Esophagus mucosa (tissue), 1 donor: ENCODE data around the gene HADHA. TPM values are rescaled to one million over a fixed set of nuclear protein-coding genes. Genes with fewer than 3 reads are reported as not detected.
A peak's percentile ranks its signal among the peaks of the same experiment; 100 is the strongest.
"Not testable (repeated sequence)": the region's sequence is repeated elsewhere in the genome, so short reads cannot be mapped to it uniquely, and the experiment has no call there.

ENCODE experiments used
- ATAC-seq: fragments of 200-7000 bp; cut with Tn5 transposase; one replicate; pipeline ENCODE4 v1.9.1; 2020
- total RNA-seq: library from RNA; stranded (reverse); gene quantifications from one replicate; pipeline ENCODE4 v1.2.4, GENCODE V29; 2023
- donor health status: DM: yes; HTN: yes; CAD: no.

The HADHA gene
- total RNA-seq: 109 TPM

DNA sequence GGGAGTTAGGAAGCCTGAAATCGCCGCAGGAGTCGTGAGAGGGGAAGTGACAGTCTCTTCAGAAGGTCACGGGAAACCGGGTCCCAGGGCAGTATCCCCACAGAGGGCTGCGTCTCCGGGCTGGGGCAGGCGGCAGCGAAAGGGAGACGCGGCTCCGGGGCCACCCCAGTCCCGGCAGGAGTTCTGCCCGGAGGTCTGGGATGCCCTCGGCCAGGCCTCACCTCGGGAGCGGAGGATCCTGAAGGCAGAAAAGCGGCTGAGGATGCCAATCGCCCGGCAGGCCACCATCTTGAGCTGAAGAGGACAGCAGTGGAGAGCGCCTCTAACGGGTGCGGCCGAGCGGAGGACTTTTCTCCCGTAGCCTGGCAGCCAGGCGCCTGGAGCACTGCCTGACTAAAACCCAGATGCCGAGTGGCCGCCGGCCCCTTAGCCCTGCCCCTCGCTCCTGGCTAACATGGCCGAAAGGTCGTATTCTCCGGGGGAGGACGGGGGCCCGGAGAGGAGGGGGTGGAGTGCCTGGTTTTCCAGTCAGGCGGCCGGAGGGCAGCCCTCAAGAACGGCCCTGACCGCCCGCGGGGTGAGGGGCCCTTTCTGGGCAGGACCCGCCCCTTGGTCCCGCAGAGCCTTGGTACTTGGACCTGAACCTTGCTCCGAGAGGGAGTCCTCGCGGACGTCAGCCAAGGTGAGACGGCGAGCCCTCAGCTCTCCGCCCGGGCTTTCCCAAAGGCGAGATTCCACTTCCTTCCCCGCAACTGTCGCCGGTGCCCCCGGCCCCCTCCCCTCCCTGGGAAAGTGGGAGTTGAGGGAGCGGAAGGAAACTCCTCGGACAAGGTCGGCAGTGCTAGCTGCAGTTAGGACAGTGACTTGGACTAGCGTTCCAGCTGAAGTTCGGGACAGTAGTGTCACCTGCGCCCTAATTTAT lies at the start of gene HADHA, which contains the start of gene HADHB:
HADHA (minus strand) TSS at position 324 of the 922 bp plus-strand sequence; CDS start at position 288, 36 bp downstream.
HADHB (plus strand) TSS at position 631 of the 922 bp plus-strand sequence. CDS start 9,316 bp downstream, outside the sequence.
- ATAC-seq: peak; percentile 88

DNA sequence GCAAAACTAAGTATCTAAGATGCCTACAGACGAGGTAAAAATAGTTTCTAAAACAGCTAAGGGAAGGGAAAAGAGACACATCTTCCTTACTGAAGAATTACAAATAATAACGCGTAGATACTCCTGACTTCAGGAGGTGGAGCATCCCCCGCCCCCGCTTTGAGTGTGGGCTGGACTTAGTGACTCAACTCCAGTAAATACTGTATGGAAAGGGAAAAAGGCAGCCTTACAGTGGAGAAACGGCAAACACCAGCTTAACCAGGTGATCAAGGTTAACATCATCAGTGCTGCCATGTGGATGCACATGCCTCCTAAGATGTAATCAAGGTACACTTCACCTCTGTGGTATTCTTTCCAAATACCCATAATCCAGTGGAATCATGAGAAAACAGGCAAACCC lies 48.2 kb upstream of the HADHA start:
- peak; percentile 95 for ATAC-seq

DNA sequence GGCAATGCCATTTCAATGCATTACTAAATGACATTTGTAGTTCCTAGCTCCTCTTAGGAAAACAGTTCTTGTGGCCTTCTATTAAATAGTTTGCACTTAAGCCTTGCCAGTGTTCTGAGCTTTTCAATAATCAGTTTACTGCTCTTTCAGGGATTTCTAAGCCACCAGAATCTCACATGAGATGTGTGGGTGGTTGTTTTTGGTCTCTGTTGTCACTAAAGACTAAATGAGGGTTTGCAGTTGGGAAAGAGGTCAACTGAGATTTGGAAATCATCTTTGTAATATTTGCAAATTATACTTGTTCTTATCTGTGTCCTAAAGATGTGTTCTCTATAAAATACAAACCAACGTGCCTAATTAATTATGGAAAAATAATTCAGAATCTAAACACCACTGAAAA lies 45.6 kb upstream of the HADHA start:
- no peak for ATAC-seq

DNA sequence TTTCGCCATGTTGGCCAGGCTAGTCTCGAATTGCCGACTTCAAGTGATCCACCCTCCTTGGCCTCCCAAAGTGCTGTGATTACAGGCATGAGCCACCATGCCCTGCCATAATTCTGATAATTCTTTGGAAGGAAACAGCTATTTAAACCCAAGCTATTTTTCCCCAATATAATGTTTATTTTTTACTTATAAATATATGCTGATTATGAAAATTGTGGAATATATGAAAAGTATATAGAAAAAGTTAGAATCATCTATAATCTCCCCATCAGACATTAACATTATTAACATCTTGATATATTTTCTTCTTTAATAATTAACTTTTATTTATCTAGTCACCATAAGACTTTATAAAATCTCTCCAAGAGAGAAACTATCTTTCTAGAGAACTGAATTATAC lies 41.5 kb upstream of the HADHA start:
- no peak for ATAC-seq

DNA sequence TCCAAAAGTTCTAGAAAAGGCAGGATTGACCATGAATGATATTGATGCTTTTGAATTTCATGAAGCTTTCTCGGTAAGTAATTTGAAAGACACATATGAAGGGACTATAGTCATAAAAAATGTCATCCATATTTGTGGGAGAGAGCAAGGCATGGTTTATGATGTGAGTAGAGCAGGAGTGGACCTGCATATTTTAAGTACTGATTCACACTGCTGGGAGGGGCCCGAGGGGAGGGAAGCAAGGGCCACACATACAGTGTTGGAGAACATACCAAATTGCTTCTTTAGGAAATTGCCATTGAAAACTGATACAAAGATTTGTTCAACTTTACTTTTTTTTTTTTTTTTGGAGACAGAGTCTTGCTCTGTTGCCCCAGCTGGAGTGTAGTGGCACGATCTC lies 39.7 kb upstream of the HADHA start:
- ATAC-seq: peak; percentile 77

DNA sequence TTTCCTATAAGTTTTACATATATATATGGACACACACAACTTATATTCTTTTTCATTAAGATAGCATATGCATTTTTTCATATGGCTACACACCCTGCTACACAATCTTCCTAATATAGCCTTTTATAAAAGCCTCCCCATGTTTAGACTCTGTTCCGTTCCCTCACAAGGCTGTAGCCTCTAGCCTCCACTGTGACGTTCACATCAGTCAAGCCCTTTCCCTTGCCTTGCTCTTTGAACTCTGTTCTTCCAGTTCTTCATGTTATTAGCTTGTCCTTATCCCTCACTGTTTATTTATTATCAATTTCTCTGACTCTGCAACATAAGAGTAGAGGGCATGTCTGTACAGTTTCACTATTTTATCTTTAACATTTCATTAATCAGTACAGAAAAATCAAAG lies 39.2 kb upstream of the HADHA start:
- ATAC-seq: no peak

DNA sequence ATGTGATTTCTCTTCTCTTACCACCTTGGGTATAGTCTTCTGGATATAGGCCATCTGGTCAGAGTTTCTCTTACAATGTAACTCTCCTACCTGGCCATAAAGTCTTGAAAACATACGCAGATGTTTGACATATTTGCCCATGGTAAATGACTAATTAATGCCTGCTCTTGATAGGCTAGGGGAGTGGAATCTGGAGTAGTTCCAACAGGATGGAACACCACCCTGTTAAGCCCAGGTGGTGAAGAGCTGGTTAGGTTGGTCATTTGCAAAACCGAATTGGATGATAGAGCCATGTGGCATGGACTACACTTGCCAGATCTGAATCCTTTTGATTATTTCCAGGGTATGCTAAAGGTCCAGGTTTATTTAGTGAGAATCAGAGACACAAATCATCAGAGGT lies 36.8 kb upstream of the HADHA start:
- ATAC-seq: peak; percentile 93

DNA sequence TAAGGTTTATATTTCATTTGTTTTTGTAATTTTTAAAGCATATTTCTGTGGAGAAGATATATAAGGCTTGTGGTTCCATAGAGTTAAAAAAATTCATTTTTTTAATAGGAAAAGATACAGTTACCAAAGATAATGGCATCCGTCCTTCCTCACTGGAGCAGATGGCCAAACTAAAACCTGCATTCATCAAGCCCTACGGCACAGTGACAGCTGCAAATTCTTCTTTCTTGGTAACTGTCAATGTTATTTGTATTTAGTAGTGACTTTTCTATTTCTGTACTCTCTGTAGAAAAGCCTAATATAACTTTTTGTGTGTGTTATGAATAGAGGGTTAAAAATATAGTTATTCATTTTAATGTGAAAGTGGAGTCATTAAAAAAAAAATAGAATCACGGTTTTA lies 35.5 kb upstream of the HADHA start:
- no peak for ATAC-seq

DNA sequence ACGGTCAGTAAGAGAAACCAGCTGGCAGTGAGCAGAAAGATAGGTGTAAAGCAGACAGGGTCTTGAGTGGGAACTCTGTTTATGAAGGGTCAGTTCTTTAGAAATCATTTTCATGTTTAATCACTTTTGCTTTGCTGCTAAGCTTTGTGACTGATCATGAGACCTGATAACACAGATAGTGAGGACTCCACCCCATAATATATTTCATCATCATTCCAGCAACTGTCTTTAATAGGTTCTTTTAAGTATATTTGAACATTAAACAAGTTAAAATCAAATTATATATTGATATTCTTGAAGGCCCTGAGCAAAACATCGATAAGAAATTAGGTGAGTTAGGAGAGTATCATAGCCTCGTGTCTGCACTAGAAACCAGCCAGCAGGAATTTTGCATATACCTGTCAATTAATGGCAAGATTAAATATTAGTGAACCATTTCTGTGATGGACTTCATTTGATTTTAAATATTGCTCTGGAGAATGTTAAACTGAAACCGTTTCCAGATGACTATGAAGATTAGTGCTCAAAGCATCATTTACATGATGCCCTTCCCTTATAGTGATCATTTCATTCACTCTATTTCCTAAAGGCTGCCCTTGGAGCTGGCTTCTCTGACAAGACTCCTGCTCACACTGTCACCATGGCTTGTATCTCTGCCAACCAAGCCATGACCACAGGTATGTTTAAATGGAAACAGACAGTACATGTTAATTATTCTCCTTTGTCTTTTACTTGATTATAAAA lies 32.2 kb upstream of the HADHA start:
- no peak for ATAC-seq

DNA sequence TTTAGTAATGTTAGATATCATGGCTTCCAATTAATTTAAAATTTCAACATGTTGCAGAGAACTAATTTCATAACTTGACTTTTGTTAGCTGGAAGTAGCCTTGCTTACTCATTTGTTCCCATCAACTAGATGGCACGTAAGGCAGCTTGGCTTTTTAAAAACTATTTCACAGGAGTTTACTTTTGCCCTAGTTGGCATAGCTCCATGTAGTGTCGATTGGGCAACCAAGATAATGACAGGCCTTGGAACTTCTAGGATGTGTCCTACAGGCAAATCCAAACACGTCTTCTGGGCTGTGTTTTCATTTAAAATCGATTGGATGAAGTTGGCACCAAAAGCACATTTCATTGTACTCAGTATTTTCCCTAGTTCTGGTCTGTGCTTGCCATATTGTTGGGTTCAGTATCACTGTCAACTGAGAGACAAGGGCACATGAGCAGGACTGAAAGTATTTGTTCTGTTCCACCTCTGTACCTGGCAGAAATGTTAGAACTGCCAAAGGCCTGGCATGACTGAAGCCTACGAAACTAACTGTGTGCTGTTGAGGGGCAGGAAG lies 29.7 kb upstream of the HADHA start:
- ATAC-seq: peak; percentile 89

DNA sequence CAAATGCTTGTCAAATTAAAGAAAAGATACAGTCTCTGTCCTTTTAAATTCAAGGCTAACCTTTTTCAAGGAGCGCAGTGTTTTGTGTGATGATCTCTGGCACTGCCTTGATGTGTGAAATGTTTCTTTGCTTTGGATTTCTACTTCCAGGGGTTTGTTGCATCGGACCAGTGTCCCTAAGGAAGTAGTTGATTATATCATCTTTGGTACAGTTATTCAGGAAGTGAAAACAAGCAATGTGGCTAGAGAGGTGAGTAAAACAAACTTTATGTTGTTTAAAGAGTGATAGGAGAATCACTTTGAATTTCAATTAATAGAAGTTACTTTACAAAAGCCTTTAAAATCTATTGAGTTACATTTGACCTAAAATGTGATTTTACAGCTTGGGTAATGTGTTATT lies 29.1 kb upstream of the HADHA start:
- no peak for ATAC-seq

DNA sequence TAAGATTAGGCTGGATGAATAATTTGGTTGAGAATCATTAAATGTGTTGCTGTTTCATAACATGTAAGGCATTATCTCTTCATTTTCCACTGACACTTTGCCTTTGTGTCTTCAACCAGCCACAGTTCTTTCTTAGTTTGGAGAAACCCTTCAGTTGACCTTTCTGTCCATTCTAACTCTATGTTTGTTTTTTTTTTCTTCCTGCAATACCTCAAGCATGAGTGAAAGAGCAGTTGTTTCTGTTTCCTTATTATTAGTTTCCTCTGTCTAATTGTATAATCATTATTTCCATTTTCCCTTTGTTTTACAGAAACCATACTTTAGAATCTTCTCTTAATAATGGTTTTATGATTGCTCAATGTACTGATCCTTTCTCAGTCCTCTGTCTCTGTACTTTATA lies 25.9 kb upstream of the HADHA start:
- ATAC-seq: no peak

DNA sequence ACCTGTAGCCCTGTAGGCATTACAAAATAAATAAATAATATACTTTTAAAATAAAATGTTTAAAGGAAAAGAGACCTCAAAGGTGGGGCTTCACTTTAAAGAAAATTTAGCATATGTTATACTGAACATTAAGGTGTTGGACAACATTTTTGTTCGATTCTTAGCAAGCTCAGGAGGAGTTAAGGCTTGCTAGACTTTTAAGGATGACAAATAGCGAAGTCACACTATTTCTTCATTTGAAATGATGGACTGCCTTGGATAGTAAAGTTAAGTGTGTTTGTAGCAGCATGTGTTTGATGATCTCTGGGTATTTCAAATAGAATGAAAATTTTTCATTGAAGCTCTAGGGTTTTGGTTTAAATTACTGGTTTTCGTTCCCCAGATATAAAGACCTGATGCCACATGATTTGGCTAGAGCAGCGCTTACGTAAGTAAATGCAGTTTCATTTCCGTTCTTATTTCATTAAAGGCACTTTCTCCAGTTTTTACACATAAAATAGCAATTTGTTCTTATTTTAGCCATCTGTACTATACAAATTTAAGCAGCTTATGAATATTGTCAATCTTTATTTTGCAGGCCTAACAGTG lies 25.2 kb upstream of the HADHA start:
- peak; percentile 55 for ATAC-seq

DNA sequence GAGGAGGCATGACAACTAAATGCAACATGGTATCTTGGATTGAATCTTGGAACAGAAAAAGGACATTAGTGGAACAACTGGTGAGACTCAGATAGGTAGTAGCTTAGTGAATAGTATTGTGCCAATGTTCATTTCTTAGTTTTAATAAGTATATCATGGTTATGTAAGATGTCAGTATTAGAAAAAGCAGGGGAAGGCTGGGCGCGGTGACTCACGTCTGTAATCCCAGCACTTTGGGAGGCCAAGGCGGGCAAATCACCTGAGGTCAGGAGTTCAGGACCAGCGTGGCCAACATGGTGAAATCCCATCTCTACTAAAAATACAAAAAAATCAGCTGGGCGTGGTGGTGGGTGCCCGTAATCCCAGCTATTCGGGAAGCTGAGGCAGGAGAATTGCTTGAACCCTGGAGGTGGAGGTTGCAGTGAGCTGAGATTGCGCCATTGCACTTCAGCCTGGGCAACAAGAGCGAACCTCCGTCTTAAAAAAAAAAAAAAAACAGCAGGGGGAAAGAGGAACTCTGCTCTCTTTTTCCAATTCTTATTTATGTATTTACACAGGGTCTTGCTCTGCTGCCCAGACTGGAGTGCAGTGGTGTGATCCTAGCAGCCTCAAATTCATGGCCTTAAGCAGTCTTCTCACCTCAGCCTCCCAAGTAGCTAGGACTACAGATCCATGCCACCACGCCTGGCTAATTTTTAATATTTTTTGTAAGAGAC lies 24.4 kb upstream of the HADHA start:
- ATAC-seq: peak; percentile 56

DNA sequence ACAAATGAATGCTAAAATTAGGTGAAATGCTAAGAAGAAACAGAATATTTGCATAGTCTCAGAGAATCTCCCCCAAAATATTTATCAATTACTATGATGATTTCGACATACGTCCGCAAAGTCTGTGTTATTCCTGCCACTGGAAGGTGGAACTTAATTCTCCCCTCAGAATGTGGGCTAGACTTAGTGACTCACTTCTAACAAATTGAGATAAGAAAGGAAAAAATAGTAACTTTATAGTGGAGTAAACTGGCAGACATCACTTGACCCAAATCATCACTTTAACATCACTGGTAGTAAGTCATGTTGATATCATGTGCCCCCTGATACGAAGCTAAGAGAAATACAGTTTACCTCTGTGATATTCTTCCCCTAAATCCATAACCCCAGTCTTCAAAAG lies 23.8 kb upstream of the HADHA start:
- no peak for ATAC-seq

DNA sequence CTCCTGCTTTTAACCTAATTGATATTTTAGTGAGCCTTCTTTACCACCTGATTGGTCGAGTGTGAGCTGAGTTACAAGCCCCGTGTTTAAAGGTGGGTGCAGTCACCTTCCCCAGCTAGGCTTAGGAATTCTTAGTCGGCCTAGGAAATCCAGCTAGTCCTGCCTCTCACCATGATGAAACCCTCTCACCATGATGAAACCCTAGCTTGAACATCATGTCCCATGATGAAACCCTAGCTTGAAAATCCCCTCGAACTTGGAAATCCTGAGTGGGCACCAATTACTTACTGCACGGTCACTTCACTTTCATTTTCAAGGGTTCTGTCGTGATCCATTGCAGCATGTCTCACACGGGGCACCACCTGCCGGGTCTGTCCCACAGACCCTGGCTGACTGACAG lies 14.4 kb upstream of the HADHA start:
- ATAC-seq: not testable (repeated sequence)

DNA sequence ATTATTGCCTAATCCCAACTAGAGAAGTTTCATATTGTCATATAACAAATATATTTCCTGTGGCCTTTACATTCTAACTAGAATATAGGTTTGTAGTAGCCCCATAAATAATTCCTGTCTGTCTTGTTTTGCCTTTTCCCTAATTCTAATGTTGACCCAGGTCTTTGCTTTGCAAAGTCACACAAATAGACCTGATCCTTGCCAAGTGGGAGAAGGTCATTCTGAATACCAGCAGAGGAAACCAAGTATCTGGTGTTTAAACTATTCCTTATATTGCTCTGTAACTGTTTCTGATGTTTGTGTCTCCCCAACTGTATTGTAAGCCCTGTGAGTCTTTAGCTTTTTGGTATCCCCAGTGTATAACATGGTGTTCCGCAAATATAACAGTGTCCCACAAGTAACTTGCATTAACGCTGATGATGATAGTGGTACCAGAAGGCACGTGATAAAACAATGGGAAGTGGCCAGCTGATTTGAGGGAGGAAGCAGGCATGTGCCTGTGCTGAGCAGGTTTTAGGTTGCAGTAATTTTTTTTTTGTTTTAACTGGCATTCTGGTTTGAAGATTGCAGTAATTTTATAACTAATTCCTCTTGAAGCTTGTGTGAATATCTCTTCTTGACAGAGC lies 11.4 kb upstream of the HADHA start:
- no peak for ATAC-seq

DNA sequence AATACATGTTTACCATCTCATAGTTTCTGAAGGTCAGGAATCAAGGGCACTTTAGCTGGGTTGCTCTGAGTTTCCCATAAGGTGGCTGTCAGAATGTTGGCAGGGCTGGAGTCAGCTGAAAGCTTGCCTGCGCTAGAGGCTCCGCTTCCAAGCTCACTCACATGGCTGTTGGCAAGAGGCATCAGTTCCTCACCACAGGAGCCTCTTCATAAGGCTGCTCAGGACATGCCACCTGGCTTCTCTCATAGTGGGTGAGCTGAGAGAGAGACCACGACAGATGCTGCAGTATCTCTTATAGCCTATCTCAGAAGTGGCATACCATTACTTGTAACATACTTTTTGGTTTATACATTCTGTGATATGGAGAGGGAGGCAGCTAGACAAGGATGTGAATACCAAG lies 7.5 kb upstream of the HADHA start:
- no peak for ATAC-seq

DNA sequence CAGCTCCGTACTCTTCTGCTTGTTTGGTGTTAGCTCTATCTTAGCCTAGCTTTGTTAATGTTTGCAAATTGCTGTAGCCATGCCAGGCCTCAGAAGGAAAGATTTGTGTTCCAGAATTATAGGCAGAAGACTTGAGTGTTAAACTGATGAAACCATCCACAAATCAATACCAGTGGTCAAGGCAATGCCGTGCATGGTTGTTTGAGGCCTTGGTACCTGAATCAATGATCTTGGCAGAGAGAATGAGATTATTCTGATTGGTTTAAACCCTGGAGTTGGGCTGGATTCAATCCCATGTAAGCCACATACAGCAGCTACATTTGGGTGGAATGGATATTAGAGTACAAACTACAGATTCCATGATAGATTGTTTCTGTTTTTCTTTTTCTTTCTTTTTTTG lies 5.2 kb upstream of the HADHA start:
- ATAC-seq: no peak

DNA sequence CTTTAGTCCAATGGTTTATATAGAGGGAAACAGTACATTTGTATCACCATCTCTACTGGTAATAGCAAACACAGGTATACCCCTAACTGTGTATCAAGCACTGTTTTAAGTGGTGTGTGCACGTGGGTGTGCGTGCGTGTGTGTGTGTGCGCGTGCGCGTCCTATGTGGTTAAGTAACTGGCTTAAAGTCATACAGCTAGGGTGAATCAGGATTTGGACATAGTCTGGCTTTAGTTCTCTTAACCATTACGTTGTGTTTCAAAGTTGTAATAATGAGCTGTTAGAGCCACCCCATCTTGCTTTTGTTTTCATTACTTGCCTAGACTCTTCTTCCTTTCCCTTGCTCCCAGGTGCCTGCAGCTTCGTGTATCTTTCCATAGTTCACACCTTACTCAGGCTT lies 2.4 kb upstream of the HADHA start:
- ATAC-seq: peak; percentile 71

DNA sequence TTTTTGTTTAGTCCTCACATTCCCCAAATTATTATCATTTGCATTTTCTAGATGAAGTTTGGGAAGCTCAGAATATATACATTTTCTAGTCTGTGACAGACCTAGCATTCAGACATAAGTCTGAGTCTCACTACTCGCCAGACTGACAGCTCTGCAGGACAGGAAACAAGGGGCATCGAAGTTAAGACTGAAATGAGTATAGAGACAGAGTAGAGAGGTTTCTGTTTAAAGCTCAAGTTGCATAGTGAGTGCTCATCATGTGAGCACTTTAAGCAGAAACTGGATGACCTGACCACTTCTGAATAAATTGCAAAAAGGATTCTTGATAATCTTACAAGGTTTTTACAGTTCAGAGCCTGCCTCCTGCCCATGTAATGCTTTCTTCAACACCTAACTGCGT lies 1.4 kb upstream of the HADHA start:
- ATAC-seq: no peak

DNA sequence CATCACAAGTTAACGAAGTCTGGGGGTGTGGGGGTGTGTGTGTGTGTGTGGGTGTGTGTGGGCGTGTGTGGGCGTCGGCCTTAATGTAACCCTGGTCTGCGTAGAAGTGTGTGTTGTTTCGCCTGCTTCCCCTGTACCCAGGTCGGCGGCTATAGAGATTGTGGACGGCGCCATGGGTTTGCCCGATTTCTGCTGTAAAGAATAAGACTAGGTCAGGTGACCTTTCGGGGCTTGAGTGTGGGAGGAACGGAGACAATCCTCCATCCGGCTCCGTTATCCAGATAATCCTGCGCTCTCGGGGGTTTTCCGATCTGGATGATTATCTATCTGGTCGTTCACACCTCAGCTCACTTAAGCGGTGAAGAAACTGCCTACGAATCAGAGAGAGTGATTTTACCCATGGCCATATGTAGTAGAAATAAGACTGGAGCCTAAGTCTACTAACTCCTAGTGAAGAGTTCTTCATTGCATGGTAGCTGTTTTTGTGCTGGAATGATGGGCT lies 850 bp upstream of the HADHA start:
- ATAC-seq: peak; percentile 52
